Astrocyte of the spinal cord (primary cell): ENCODE results near the gene TMEM244.

Source experiments
- DNase-seq: peaks from one replicate; pipeline ENCODE4 v3.0.0; 2011; ENCODE audit warnings: low read depth, low spot score
- H3K4me3 ChIP-seq: 2 replicates; pipeline ENCODE4 v1.5.1; 2011; ENCODE audit warnings: low read depth, mild to moderate bottlenecking, low read length, moderate library complexity
- in situ Hi-C: cut with HindIII; loops from 2 replicates; pipeline ENCODE4 v1.10.0; 2017; ENCODE audit warnings: low sequenced_read_pairs
- TF ChIP-seq, protein P1 (sequence below): IDR thresholded peaks from 2 replicates; pipeline ENCODE4 v1.5.1; 2012; ENCODE audit warnings: low read depth, mild to moderate bottlenecking, low read length, inconsistent platforms

TMEM244 gene

DNA sequence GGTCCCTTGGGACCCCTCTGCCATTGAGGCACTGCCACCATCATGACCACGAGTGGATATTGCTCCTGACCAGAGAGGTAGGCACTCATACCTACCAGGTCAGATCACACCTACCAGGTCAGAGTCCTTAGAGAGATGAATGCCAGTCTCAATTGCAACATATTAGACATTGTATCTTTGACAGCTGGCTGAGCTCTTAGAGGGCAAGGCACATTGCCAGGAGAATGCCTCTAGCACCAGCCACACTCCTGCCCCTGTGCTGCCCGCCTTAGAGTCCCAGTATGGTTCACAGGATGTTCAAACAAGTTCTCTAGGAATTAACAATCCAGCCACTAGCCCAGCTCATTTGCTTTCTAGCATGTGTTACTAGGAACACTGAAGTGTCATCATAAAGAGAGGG, 65.9 kb downstream of the TMEM244 start:
- in situ Hi-C loops: no loop called here
- H3K4me3 ChIP-seq: no peak overlapping the region
- TF ChIP-seq, protein P1, sequence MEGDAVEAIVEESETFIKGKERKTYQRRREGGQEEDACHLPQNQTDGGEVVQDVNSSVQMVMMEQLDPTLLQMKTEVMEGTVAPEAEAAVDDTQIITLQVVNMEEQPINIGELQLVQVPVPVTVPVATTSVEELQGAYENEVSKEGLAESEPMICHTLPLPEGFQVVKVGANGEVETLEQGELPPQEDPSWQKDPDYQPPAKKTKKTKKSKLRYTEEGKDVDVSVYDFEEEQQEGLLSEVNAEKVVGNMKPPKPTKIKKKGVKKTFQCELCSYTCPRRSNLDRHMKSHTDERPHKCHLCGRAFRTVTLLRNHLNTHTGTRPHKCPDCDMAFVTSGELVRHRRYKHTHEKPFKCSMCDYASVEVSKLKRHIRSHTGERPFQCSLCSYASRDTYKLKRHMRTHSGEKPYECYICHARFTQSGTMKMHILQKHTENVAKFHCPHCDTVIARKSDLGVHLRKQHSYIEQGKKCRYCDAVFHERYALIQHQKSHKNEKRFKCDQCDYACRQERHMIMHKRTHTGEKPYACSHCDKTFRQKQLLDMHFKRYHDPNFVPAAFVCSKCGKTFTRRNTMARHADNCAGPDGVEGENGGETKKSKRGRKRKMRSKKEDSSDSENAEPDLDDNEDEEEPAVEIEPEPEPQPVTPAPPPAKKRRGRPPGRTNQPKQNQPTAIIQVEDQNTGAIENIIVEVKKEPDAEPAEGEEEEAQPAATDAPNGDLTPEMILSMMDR: no peak
- peak; percentile 5 for DNase-seq

DNA sequence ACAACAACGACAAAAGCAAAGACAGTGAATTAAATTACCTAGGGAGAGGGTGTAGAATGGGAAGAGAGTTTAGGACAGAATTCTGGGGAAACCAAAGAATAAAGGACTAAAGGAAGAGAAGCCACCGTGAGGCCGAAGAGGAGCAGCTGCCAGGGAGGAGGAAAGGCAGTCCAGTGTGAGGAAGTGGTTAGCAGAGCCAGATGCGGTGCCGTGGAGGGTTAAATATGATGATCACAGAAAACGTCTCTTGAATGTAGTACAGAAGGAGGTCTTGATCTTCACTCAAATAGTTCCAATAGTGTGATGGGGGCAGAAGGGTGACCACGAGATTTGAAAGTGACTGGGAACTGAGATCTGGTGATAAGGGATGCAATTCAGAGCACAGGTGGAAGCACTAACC, 67.7 kb downstream of the TMEM244 start:
- no peak overlapping the region for H3K4me3 ChIP-seq
- no peak for DNase-seq
- in situ Hi-C loops: no loop called here
- TF ChIP-seq, protein P1: no peak

- H3K4me3 ChIP-seq: no peak overlapping the region
- in situ Hi-C loops: no loop called here
- TF ChIP-seq, protein P1: no peak
- no peak for DNase-seq
Observed at GRCh38 chr6:129792049-129792448, 69.1 kb downstream of the TMEM244 start.

- in situ Hi-C loops: no loop called here
- H3K4me3 ChIP-seq: no peak overlapping the region
- TF ChIP-seq, protein P1: no peak
- DNase-seq: no peak
Observed at GRCh38 chr6:129790785-129791184, 70.3 kb downstream of the TMEM244 start.

- TF ChIP-seq, protein P1: no peak
- H3K4me3 ChIP-seq: no peak overlapping the region
- no peak for DNase-seq
- in situ Hi-C loops: no loop called here
Observed at GRCh38 chr6:129789974-129790373, 71.1 kb downstream of the TMEM244 start.

GRCh38 chr6:129787816-129788215, 73.3 kb downstream of the TMEM244 start:
- in situ Hi-C loops: no loop called here
- TF ChIP-seq, protein P1: no peak
- H3K4me3 ChIP-seq: no peak overlapping the region
- DNase-seq: no peak

DNA sequence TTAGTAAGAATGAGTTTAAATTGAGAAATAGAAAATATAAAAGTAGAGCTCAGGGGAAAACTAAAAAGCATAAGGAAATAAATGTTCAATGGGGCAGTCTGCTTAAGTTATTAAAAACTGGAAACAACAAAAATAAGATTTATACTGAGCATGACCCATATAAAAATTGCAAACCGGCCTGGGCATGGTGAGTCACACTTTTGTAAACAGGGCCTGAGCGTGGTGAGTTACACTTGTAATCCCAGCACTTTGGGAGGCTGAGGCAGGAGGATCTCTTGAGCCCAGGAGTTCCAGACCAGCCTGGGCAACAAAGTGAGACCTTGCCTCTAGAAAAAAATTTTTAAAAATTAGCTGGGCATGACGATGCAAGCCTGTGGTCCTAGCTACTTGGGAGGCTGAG, 74.6 kb downstream of the TMEM244 start:
- H3K4me3 ChIP-seq: no peak overlapping the region
- in situ Hi-C loops: no loop called here
- TF ChIP-seq, protein P1: no peak
- peak; percentile 1 for DNase-seq
